Measurements from ENCODE around the gene RABGAP1L.

DNA sequence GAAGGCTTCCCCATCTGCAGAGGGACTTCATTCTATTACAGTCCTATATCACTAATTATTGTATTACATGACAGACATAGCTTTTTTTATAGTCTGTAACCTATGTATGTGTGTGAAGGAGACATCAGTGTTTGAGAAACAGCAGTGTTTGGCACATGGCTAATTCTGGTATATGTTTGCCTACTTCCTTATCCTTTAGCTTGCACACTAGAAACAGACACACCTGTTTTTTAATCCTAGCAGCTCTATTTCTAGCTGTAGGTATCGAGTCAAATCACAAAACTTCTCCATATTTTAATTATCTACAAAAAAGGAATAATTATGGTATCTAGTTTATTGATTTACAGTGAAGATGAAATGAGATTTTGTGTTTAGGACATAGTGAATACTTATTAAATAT, 711.0 kb downstream of the RABGAP1L start:
- no peak for TF ChIP-seq CTCF (IDR thresholded peaks at IDR 0.05; ENCODE audit: low read depth, low read length)
- TF ChIP-seq EZH2phosphoT487 (IDR thresholded peaks at IDR 0.05; ENCODE audit: low read depth) = no peak
